ENCODE data around the gene MAFF.

MAFF gene

DNA sequence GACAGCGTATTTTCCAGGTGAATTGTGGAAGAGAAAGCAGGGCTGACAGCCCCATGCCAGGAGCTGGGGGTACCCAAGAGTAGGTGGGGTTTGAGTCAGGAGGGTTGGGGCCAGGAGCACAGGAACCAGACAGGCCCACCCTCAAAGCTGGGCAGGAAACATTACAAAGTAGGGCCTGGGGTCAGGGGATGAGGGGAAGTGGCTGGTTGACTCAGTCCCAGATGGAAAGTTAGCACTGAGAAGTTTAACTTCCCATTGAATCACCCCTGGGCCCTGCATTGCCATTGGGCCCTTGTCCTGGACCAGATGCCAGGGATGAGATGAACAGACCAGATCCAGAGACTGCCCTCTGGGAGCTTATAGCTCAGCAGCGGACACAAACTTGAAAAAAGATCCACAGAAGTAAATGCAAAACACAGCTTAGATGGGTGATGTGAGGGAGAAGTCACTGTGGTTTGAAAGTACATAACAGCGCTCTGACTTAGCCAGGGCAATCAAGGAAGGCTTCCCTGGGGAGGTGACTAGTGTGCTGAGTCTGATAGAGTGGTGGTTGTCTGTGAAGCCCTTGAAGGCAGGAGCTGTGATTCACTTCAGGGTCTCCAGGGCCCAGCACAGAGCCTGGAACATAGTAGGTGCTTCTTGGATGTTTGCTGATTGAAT lies 2.2 kb downstream of the MAFF start:
- DNase-seq (ENCODE audit: low read depth, low spot score), result no peak

- DNase-seq (ENCODE audit: low read depth, low spot score), result no peak
Observed at GRCh38 chr22:38204784-38205183, 3.0 kb downstream of the MAFF start.

- no peak for DNase-seq (ENCODE audit: low read depth, low spot score)
Observed at GRCh38 chr22:38205261-38206128, 3.7 kb downstream of the MAFF start.

GRCh38 chr22:38207898-38208432 lies 6.2 kb downstream of the MAFF start:
- no peak for DNase-seq (ENCODE audit: low read depth, low spot score)

GRCh38 chr22:38208551-38208968 lies 6.8 kb downstream of the MAFF start:
- no peak for DNase-seq (ENCODE audit: low read depth, low spot score)

DNA sequence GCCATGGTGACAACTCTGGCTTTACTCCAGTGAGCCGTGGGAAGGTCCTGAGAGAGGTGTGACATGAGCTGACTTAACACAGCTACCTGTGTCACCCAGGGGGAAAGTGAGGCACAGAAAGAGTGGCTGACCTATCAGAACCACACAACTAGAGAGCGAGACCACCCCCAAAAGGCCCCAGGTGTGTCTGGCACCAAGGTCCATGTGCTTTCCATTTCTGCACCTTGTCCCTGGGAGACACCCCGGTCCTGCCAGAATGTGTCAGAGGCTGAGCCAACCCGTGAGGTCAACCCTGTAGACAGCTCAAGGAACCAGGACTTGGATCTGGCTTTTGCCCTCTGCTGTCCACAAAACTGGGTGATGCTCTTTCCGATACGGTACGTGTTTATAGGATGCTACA lies 9.8 kb downstream of the MAFF start:
- DNase-seq (ENCODE audit: low read depth, low spot score), result no peak

DNA sequence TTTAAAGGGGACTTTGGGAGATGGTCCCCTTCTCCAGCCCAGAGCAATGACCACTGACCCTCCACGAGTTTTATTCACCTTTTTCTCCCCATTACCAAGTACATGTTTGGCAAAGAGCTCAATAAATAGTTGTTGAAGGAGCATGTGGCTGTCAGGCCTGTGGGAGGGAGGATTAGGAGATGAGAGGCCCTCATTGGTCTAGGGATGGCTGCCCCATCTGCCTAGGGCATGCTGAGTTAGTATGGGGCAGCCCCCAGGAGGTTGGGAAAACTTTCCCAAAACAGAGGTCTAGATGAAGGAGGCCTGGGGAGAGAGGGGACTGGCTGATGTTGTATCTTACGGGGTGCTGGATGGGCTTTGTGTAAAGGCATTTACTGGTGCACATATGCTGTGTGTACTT lies 10.6 kb downstream of the MAFF start:
- DNase-seq (ENCODE audit: low read depth, low spot score), result no peak

- no peak for DNase-seq (ENCODE audit: low read depth, low spot score)
Observed at GRCh38 chr22:38213319-38213989, 11.7 kb downstream of the MAFF start.

GRCh38 chr22:38213990-38214301 lies 12.2 kb downstream of the MAFF start:
- DNase-seq (ENCODE audit: low read depth, low spot score), result no peak

- DNase-seq (ENCODE audit: low read depth, low spot score), result peak; percentile 68
Observed at GRCh38 chr22:38214302-38215056, 12.7 kb downstream of the MAFF start.

- no peak for DNase-seq (ENCODE audit: low read depth, low spot score)
Observed at GRCh38 chr22:38215156-38216038, 13.6 kb downstream of the MAFF start.

DNA sequence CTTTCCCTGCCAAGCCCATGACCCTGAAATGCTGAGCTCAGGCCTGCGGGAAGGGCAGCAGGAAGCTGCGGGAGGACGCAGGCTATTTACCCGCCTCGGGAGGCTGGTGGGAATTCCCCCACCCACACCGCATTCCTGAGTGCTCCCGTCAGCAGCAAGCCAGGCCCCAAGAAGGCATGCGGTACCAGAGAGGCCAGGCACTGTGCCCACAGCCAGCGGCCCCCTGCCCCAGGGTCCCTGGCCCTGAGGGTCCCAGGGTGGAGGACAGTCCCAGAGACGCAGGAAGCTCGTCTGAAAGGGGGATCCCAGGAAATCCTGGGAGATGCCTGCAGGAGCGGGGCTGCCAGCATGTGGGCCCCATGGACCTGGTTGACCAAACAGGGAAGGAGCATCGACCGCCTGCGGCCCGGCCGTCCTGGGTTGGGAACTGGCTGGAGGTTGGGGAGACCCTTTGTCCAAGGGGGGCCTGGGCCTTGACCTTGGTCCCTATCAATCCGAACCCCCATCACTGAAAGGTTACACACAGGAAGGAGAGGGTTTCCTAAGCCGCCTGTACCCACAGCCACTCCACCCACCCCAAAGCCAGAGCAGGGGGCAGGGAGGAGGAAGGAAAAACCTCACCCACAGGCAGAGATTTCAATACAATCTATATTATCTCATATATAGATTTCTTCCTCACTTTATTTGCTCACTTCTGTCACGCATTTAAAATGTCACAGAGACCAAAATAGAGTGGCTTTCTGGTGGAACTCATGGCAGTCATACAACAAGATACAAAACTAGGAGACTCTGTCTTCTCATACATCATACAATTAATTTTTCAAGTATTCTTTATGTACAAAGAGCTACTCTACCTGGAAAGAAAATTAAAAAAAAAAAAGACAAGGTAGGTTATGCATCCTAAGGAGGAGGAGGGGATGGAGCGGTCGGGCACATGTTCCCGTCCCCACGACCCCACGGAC lies 17.1 kb downstream of the MAFF start:
- peak; percentile 95 for DNase-seq (ENCODE audit: low read depth, low spot score)

- DNase-seq (ENCODE audit: low read depth, low spot score), result no peak
Observed at GRCh38 chr22:38219632-38220031, 17.8 kb downstream of the MAFF start.

GRCh38 chr22:38220163-38220562 lies 18.4 kb downstream of the MAFF start:
- no peak for DNase-seq (ENCODE audit: low read depth, low spot score)

GRCh38 chr22:38220653-38221386 lies 19.0 kb downstream of the MAFF start:
- DNase-seq (ENCODE audit: low read depth, low spot score), result no peak

- no peak for DNase-seq (ENCODE audit: low read depth, low spot score)
Observed at GRCh38 chr22:38221407-38221806, 19.6 kb downstream of the MAFF start.

GRCh38 chr22:38221908-38222796 lies 20.4 kb downstream of the MAFF start:
- no peak for DNase-seq (ENCODE audit: low read depth, low spot score)

GRCh38 chr22:38222797-38223119 lies 21.0 kb downstream of the MAFF start:
- no peak for DNase-seq (ENCODE audit: low read depth, low spot score)

Measured in ELF-1 (cell line).